ENCODE measurements around the gene STRN. TPM values are rescaled to one million over a fixed set of nuclear protein-coding genes. Genes with fewer than 3 reads are reported as not detected.

The STRN gene
- total and polyA plus RNA-seq, 9 of the 15 experiments (the other 6 are each of a cell fraction or from before 2014, with no cell fraction given), result 1.3 to 31.2 (median 20.0) TPM

- TF ChIP-seq, protein P1, sequence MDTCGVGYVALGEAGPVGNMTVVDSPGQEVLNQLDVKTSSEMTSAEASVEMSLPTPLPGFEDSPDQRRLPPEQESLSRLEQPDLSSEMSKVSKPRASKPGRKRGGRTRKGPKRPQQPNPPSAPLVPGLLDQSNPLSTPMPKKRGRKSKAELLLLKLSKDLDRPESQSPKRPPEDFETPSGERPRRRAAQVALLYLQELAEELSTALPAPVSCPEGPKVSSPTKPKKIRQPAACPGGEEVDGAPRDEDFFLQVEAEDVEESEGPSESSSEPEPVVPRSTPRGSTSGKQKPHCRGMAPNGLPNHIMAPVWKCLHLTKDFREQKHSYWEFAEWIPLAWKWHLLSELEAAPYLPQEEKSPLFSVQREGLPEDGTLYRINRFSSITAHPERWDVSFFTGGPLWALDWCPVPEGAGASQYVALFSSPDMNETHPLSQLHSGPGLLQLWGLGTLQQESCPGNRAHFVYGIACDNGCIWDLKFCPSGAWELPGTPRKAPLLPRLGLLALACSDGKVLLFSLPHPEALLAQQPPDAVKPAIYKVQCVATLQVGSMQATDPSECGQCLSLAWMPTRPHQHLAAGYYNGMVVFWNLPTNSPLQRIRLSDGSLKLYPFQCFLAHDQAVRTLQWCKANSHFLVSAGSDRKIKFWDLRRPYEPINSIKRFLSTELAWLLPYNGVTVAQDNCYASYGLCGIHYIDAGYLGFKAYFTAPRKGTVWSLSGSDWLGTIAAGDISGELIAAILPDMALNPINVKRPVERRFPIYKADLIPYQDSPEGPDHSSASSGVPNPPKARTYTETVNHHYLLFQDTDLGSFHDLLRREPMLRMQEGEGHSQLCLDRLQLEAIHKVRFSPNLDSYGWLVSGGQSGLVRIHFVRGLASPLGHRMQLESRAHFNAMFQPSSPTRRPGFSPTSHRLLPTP (IDR thresholded peaks at IDR 0.05; ENCODE audit: borderline replicate concordance, extremely low read depth, insufficient read length), result no peak
- TF ChIP-seq MEF2D (tag; conservative IDR thresholded peaks at IDR 0.05; ENCODE audit: low read depth) (no peak), HCFC1 (IDR thresholded peaks at IDR 0.05; ENCODE audit: low read depth, low read length) (peak; percentile 98), SMARCA5 (IDR thresholded peaks at IDR 0.05) (no peak), TAL1 (IDR thresholded peaks at IDR 0.05) (peak; percentile 25; the same call in 1 of the 2 replicates), CHCHD3 (CRISPR knock-in tag; IDR thresholded peaks at IDR 0.05) (no peak), ZNF282 (CRISPR knock-in tag; IDR thresholded peaks at IDR 0.05) (no peak), ZNF551 (CRISPR knock-in tag; IDR thresholded peaks at IDR 0.05) (no peak), CBX8 (IDR thresholded peaks at IDR 0.05; ENCODE audit: borderline replicate concordance, extremely low read depth, low read depth, low read length, poor library complexity, severe bottlenecking) (no peak), USF2 (CRISPR knock-in tag; IDR thresholded peaks at IDR 0.05) (peak; percentile 38), MAFF (IDR thresholded peaks at IDR 0.05; ENCODE audit: low read length) (no peak), RUNX1 (IDR thresholded peaks at IDR 0.05; ENCODE audit: low read depth) (0 out of 2 replicates have a peak, but pooled peaks have one; percentile 41), ZNF830 (CRISPR knock-in tag; IDR thresholded peaks at IDR 0.05) (no peak), MED1 (CRISPR knock-in tag; IDR thresholded peaks at IDR 0.05; ENCODE audit: borderline replicate concordance) (no peak), IFI16 (CRISPR knock-in tag; IDR thresholded peaks at IDR 0.05) (no peak), FOXA3 (CRISPR knock-in tag; conservative IDR thresholded peaks at IDR 0.05 in 1 of 2, IDR thresholded peaks at IDR 0.05 in 1 of 2) (0 out of 4 replicates have a peak, but pooled peaks of 1 of the 2 experiments have one; percentile 73)
- TF ChIP-seq, protein P2, sequence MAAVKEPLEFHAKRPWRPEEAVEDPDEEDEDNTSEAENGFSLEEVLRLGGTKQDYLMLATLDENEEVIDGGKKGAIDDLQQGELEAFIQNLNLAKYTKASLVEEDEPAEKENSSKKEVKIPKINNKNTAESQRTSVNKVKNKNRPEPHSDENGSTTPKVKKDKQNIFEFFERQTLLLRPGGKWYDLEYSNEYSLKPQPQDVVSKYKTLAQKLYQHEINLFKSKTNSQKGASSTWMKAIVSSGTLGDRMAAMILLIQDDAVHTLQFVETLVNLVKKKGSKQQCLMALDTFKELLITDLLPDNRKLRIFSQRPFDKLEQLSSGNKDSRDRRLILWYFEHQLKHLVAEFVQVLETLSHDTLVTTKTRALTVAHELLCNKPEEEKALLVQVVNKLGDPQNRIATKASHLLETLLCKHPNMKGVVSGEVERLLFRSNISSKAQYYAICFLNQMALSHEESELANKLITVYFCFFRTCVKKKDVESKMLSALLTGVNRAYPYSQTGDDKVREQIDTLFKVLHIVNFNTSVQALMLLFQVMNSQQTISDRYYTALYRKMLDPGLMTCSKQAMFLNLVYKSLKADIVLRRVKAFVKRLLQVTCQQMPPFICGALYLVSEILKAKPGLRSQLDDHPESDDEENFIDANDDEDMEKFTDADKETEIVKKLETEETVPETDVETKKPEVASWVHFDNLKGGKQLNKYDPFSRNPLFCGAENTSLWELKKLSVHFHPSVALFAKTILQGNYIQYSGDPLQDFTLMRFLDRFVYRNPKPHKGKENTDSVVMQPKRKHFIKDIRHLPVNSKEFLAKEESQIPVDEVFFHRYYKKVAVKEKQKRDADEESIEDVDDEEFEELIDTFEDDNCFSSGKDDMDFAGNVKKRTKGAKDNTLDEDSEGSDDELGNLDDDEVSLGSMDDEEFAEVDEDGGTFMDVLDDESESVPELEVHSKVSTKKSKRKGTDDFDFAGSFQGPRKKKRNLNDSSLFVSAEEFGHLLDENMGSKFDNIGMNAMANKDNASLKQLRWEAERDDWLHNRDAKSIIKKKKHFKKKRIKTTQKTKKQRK (IDR thresholded peaks at IDR 0.05; ENCODE audit: borderline replicate concordance, low read depth, low read length), result no peak
- TF ChIP-seq, protein P3, sequence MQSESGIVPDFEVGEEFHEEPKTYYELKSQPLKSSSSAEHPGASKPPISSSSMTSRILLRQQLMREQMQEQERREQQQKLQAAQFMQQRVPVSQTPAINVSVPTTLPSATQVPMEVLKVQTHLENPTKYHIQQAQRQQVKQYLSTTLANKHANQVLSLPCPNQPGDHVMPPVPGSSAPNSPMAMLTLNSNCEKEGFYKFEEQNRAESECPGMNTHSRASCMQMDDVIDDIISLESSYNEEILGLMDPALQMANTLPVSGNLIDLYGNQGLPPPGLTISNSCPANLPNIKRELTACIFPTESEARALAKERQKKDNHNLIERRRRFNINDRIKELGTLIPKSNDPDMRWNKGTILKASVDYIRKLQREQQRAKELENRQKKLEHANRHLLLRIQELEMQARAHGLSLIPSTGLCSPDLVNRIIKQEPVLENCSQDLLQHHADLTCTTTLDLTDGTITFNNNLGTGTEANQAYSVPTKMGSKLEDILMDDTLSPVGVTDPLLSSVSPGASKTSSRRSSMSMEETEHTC (IDR thresholded peaks at IDR 0.05), result peak; percentile 50; the same call in 1 of the 2 replicates
Observed at GRCh38 chr2:36966370-36967235, at the start of gene STRN (continued).

Measured in K562 (cell line).